ENCODE results near the gene TAF6.

The TAF6 gene

GRCh38 chr7:100156331-100157068, 37.3 kb upstream of the TAF6 start:
- no peak overlapping the region for H3K4me3 ChIP-seq (ENCODE audit: low read depth, low read length)
- DNase-seq (ENCODE audit: low read depth) = no peak
- in situ Hi-C loops (cut with HindIII; ENCODE audit: low sequenced_read_pairs) = no loop called here
- no peak for TF ChIP-seq CTCF (IDR thresholded peaks at IDR 0.05; ENCODE audit: low read depth, low read length, missing control alignments)

DNA sequence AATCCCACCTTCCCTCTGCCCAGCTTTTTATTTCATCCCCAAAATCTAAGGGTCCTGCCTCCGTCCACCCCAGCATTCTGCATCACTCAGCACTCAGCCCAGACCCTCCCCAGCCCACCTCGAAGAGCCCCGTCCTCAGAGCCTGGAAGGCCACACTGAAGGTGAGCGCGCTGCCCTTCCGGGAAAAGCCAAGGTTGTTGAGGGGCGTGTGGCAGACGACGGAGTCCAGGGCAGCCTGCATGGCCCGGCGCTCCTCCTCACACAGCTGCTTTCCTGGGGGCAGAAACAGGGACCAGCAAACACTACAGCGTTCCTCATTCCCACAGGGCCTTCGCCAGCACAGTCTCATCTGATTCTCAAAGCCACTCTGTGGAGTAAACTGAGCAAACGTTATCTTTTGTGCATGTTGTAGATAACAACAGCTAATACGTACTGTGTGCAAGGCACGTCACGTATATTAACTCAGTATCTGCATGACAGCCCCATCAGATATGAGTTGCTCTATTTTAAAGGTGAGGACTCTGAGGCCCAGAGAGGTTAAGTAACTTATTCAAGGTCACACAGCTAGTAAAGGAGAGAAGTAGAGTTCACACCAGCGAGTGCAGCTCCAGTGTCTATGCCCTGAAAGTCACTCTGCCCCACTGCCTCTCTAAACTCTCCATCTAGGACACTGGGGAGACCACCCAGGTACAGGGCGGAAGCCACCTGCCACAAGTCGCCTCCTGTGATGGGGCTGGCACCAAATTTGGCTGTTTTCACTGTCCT, 36.6 kb upstream of the TAF6 start:
- in situ Hi-C loops (cut with HindIII; ENCODE audit: low sequenced_read_pairs) = no loop called here
- TF ChIP-seq CTCF (IDR thresholded peaks at IDR 0.05; ENCODE audit: low read depth, low read length, missing control alignments) = no peak
- no peak overlapping the region for H3K4me3 ChIP-seq (ENCODE audit: low read depth, low read length)
- no peak for DNase-seq (ENCODE audit: low read depth)

DNA sequence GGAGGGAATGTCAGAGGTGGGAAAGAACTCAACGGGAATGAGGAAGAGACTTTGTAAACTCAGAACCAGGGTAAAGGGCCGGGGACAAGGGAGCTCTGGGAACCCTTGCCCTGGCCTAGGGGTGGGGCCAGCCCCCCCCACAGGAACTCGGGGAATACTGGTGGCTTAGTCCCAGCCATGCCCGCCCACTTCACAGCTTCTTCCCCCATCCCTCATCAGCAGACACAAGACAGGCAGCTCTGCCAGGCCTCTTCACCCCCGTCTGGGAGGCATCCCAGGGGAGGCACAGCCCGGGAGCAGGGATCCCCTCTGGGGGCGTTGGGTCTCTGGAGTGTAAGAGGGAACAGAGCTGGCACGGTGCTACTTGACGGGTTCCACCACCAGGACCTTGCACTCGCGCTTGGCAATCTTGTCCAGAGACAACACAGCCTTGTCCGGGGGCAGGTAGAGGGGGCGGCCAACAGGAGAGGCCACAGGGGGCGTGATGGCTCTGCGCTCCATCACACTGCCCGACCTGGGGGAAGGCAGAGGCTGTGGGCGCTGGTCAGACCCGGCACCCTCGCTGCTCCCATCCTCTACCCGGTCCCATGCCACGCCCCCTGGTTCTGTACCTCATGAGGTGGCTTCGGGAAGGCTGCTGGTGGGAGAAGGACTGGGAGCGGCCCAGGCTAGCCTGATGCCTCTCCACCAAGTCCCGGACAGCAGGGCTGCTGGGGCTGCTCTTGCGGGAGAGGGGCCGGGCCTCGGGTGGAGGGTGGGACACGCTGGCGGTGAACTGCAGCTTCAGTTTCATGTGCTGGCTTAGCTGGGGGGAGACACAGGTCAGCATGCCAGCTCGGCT, 35.7 kb upstream of the TAF6 start:
- in situ Hi-C loops (cut with HindIII; ENCODE audit: low sequenced_read_pairs) = no loop called here
- H3K4me3 ChIP-seq (ENCODE audit: low read depth, low read length) = no peak overlapping the region
- DNase-seq (ENCODE audit: low read depth) = no peak
- TF ChIP-seq CTCF (IDR thresholded peaks at IDR 0.05; ENCODE audit: low read depth, low read length, missing control alignments) = no peak

DNA sequence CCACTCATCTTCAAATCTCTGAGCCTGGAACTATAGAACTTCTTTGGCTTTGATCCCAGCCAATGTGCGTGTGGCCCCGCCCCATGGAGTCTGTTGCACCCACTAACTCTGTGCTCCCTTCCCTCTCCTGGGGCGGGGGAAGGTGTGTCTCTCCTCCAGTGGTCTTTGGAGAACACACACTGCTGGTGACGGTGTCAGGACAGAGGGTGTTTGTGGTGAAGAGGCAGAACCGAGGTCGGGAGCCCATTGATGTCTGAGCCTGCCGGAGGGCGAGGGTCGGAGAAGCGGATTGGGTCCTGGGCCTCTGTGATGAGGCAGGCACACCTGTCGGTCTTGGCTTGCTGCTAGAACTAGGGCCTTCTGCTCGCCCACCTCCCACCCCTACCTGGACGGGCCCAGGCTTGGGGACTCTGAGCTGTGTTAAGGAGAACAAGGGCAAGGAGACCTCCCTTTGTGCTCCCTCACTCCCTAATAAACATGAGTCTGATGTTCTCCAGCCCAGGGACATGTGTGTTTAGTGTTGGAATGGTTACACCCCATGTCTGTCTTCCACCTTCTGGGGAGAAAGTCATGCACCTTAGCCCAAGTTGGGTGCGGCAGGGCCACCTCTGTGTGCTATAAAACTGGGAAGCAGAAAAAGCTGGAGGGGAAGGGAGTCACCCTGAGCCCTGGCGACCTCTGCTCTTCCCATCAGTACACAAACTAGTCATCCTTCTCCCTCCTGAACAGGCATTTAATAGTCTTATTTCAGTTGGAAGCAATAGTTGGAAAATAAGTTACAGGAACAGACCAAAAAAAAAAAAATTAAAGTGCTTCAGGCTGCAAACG, 34.8 kb upstream of the TAF6 start:
- no peak for TF ChIP-seq CTCF (IDR thresholded peaks at IDR 0.05; ENCODE audit: low read depth, low read length, missing control alignments)
- DNase-seq (ENCODE audit: low read depth) = no peak
- in situ Hi-C loops (cut with HindIII; ENCODE audit: low sequenced_read_pairs) = no loop called here
- H3K4me3 ChIP-seq (ENCODE audit: low read depth, low read length) = no peak overlapping the region

DNA sequence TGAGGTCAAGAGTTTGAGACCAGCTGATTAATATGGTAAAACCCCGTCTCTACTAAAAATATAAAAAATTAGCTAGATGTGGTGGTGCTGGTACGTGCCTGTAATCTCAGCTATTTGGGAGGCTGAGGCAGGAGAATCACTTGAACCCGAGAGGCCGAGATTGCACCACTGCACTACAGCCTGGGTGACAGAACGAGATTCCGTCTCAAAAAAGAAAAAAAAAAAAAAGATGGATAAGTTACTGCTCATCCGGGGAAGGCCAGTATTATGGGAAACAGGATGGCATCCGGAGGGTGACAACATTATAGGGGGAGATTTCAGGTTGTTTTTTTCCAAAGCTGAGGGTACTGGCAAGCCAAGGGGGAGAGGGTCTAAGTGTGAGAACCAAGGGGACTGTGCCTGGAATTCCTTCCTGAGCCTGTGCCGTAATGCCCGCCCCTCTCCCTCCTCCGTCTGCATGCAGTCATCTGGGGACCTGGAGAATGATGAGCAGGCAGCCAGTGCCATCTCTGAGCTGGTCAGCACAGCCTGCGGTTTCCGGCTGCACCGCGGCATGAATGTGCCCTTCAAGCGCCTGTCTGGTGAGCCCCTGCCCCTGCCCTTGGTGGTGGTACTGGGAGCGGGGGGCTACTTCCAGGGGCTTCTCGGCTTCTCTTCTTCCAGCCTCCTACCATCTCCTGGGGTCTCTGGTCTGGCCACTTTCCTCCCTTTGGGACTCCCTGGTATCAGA, 33.9 kb upstream of the TAF6 start:
- no peak for TF ChIP-seq CTCF (IDR thresholded peaks at IDR 0.05; ENCODE audit: low read depth, low read length, missing control alignments)
- in situ Hi-C loops (cut with HindIII; ENCODE audit: low sequenced_read_pairs) = no loop called here
- H3K4me3 ChIP-seq (ENCODE audit: low read depth, low read length) = no peak overlapping the region
- no peak for DNase-seq (ENCODE audit: low read depth)

Data from astrocyte of the cerebellum (primary cell).